Activated T-cell treated with anti-CD3 and anti-CD28 coated beads for 4 hours (primary cell): ENCODE results near the gene ST3GAL4.

Experiments used
- DNase-seq: peaks from one replicate; pipeline ENCODE4 v3.0.0-alpha.2; 2020

ST3GAL4 gene

DNA sequence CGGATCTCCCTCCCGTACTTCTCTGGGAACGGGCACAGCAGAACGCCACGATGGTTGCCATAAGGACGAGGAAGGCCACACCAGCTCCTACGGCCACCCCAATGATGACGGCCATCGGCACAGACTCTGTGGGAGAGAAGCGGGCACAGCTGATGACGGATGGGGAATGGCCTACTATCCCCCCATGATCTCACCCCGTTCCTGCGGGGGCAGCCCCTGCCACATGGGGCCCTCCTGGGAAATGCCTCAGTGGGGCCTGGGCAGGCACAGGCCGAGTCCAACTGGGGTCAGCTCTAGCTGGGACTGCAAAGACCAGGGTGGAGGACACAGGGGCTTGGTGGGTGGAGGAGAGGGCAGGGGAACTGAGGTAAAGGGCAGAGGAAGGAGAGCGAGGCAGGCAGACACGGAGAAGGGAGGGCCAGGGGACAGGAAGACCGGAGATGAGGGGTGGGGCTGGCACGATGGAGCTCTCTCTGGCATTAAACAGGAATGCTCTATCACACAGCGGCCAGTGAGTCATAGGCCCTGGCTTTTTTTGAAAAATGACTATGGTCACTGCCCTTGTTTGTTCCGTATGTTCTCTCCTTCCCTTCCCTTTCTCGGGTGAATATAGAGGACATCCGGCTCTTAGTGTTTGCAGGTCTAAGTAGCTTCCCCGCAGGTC lies 76.0 kb downstream of the ST3GAL4 start:
- no peak for DNase-seq

DNA sequence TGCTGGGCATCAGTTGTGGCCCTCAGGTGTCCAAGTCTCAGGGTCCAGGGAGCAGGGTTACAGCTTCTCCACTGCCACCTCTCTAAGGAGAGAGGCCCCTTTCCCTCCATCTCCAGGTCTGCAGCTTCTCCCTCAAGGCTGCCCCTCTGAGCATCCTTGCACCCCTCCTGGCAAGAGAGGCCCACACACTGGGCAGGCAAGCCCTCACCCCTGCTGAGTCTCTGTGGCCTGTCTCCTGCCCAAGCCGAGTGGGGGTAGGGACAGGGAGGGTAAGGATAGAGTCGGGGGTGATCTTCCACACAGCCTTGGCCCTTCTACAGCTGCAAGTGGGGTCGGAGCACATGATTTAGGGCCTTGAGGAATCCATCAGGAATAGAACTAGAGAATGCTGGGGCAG lies 76.6 kb downstream of the ST3GAL4 start:
- DNase-seq = no peak

DNA sequence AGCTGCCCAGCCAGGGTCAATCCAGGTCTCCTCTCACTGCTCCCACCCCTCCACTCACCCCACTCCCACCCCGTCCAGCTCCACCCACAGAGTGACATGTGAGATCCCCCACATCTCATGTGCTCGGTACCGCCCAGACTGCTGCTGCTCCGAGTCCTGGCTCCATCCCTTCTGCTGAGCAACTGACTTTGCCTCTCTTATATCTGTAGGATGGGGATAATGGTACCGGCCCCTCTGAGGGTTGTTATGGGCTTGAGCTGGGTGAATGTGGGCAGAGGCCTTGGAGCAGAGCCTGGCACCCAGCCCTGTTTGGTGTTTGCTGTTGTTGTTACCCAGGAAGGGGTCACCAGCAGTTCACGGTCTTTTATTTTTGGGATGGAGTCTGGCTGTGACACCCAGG lies 77.0 kb downstream of the ST3GAL4 start:
- no peak for DNase-seq

GRCh38 chr11:126433244-126433846 lies 77.9 kb downstream of the ST3GAL4 start:
- no peak for DNase-seq

- no peak for DNase-seq
Measured at GRCh38 chr11:126433989-126434949, 78.8 kb downstream of the ST3GAL4 start.

- no peak for DNase-seq
Measured at GRCh38 chr11:126434950-126435335, 79.5 kb downstream of the ST3GAL4 start.

- no peak for DNase-seq
Measured at GRCh38 chr11:126436209-126436755, 80.8 kb downstream of the ST3GAL4 start.

DNA sequence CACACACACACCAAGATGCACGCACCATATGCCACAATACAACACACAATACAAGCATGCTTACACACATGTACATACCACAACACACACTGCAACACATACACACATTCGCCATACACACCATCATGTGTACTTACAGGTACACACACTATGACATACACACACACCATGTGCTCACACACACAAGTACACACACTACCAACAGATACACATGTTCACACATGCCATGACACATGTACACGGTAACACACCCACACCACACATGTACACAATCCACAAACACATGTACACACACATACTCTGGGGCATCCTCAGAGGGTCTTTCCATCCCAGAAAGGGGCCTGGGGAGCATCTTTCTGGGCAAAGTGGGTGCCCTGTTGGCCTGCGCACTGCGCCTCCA lies 82.2 kb downstream of the ST3GAL4 start:
- no peak for DNase-seq

DNA sequence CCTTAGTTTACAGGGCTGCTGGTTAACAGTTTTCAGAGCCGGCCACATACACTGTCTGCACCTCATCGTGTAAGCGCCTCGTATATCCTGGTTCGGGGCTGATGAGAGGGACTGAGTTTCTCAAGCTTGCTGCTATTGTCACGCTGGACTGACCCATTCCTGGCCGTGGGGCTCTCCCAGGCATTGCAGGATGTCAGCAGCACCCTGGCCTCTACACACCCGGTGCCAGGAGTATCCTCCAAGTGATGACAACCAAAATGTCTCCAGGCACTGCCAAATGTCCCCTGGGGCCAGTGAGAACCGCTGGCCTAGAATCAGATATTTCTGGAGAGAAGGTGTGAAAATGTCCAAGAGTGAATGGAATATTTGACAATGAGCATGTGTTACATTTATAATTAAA lies 82.8 kb downstream of the ST3GAL4 start:
- DNase-seq = no peak

GRCh38 chr11:126438691-126439090 lies 83.2 kb downstream of the ST3GAL4 start:
- no peak for DNase-seq

GRCh38 chr11:126440276-126440675 lies 84.8 kb downstream of the ST3GAL4 start:
- DNase-seq = no peak

DNA sequence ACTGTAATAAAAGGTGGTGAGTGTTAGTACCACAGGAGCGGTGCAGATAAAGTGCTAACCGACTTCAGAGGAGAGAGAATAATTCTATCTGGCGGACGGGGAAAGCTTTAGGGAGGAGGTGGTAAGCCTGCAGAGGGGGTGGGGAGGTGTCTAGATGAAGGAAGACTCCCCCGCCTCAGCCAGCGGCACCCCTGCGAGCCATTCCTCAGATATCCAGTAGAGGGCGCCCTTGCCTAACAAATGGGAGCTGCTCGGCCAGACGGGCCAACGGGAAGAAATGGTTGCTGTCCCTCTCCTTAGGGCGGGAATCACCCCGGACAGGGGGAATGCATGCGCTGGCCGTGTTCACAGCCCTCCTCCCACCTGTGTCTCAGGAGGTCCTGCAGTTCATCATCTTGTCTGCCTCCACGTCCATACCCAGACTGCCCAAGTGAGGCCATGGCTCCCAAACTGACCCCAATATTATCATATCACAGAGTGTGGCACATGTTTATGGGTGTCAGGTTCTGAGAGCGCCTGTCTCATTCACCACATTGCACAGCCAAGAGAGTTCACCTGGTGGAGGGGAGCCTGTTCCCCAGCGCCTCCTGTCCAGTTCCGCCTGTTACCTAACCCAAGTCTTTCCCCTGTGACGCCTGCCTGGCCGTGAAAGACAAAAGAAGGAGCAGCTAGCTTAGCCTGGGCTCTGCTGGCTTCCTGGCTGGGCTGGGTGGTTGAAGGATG lies 85.5 kb downstream of the ST3GAL4 start:
- DNase-seq = peak; percentile 60

- no peak for DNase-seq
Measured at GRCh38 chr11:126443120-126443519, 87.6 kb downstream of the ST3GAL4 start.

DNA sequence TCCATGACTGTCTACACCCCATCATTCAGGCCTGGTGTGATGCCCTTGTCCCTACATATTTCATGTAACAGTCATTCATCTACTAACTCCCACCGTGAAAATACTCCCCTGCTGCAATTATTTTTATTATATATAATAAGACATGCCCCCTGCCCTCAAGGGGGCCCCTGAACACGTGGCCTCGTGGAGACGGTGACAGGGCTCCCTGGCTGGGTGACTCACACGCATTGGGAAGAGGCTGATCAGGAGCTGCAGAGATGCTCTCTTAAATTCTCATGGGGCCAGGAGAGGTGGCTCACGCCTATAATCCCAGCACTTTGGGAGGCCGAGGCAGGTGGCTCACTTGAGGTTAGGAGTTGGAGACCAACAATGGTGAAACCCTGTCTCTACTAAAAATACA lies 88.6 kb downstream of the ST3GAL4 start:
- no peak for DNase-seq

DNA sequence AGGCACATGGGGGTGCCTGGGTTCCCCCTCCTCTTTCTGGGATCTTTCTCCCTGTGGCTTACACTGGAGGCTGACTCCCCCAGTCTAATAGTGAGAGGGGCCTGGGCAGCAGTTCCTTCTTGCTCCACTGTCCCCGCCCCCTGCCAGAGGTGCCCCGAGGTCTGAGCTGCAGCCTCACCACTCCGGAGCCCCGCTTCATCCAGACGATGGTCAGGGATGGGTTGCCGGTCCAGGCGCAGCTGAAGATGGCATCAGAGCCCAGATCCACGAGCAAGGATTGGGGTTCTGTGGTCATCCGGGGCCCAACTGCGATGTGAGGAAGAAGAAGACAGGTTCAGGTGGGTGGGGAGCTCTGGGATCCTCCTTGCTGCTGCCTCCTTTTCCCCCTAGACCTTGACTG lies 91.1 kb downstream of the ST3GAL4 start:
- no peak for DNase-seq

DNA sequence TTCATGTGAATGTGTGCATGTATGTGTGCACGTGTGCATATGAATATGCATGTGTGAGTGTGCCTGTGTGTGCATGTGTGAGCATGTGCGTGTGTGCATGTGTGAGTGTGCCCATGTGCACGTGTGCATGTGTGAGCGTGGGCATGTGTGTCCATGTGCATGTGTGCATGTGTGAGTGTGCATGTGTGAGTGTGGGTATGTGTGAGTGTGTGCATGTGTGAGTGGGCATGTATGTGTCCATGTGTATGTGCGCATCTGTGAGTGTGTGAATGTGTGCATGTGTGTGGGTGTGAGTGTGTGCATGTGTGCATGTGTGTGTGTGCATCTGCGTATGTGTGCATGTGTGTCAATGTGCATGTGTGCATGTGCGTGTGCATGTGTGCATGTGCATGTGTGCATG lies 94.7 kb downstream of the ST3GAL4 start:
- DNase-seq = no peak

DNA sequence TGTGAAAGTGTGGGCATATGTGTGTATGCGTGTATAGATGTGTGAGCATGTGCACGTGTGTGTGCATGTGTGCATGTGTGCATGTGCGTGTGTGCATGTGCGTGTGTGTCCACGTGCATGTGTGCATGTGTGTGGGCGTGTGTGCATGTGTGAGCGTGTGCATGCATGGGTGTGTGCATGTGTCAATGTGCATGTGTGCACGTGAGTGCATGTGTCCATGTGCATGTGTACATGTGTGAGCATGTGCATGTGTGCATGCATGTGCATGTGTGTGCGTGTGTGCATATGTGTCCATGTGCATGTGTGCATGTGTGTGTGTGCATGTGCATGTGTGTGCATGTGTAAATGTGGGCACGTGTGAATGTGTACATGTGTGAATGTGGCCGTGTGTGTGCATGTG lies 95.3 kb downstream of the ST3GAL4 start:
- no peak for DNase-seq

DNA sequence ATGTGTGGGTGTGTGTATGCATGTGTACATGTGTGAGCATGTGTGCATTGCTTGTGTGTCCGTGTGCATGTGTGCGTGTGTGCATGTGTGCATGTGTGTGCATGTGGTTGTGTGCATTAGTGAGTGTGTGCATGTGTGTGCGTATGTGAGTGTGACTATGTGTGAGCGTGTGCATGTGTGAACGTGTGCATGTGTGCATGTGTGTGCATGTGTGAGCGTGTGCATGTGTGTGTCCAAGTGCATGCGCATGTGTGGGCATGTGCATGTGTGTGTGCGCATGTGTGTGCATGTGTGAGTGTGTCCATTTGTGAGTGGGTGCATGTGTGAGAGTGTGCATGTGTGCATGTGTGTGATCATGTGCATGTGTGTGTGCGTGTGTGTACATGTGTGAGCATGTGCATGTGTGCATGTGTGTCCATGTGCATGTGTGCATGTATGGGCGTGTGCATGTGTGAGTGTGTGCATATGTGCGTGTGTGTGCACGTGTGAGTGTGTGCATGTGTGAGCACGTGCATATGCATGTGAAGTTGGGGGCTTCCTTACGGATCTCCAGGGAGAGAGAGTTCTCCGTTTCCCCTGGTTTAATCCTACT lies 95.8 kb downstream of the ST3GAL4 start:
- DNase-seq = no peak

- no peak for DNase-seq
Measured at GRCh38 chr11:126452241-126453101, 97.0 kb downstream of the ST3GAL4 start.

DNA sequence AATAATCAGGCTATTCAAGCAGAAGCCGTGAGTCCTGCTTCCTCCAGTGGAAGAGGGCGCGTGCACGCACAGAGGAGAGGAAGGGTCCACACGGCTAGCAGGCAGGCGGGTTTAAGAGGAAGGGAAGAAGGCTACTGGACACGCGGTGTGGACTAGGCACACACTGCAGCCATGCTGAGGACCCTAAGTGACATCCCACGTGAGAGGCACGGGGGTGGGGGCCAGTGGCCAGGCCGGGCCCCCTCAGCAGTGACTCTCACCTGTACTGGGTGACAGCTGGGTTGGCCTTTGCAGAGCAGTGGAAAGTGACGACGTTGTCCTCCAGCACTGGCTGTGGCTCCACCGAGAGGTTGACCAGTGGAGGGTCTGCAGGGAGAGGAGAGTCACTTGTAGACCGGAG lies 100.6 kb downstream of the ST3GAL4 start:
- DNase-seq = no peak

DNA sequence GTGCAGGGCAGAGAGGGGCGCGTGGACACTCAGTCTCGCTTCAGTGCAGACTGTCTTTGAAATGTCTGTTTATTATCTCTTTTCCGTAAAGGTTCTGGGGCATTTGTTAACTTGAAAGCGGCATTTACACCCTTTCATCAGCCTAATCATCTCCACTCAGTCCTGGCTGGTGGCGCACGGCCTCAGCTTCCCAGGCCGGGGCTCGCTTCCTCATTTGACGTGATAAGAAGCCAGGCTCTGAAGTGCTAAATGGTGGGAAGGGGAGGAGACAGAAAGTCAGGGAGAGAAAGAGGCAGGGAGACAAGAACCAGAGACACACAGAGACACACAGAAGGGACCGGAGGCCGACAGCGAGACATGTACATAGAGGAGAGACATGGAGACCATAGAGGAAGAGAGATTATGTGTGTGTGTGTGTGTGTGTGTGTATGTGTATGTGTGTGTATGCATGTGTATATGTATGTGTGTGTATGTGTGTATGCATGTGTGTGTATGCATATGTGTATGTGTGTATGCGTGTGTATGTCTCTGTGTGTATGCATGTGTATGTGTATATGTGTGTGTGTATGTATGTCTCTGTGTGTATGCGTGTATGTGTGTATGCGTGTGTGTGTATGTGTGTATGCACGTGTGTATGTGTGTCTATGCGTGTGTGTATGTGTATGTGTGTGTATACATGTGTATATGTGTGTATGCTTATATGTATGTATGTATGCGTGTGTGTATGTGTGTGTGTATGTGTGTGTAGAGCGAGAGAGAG lies 101.5 kb downstream of the ST3GAL4 start:
- DNase-seq = no peak
